GM12891 (cell line): ENCODE data around the gene KCNG3.

Experiments used
- POLR2A ChIP-seq: IDR thresholded peaks from 2 replicates; pipeline ENCODE4 v1.6.1; 2011; ENCODE audit warnings: low read depth, low read length, control low read depth
- POLR2AphosphoS5 ChIP-seq: IDR thresholded peaks from 2 replicates; pipeline ENCODE4 v1.6.1; 2011; ENCODE audit warnings: low read depth, low read length, control low read depth
- POU2F2 ChIP-seq: IDR thresholded peaks from 2 replicates; pipeline ENCODE4 v1.6.1; 2011; ENCODE audit warnings: low read depth, mild to moderate bottlenecking, control low read depth, low read length, moderate library complexity
- SPI1 ChIP-seq: IDR thresholded peaks from 2 replicates; pipeline ENCODE4 v1.6.1; 2011; ENCODE audit warnings: low read depth, low read length, control low read depth
- TAF1 ChIP-seq: IDR thresholded peaks from 2 replicates; pipeline ENCODE4 v1.6.1; 2011; ENCODE audit warnings: low read depth, low read length, control low read depth

GRCh38 chr2:42421157-42421485, 72.7 kb downstream of the KCNG3 start:
- TF ChIP-seq TAF1 (no peak), POLR2AphosphoS5 (no peak), POLR2A (no peak), SPI1 (no peak), POU2F2 (no peak)
